MCF 10A (cell line): ENCODE data around the gene CACNA2D4. TPM values are rescaled to one million over a fixed set of nuclear protein-coding genes. Genes with fewer than 3 reads are reported as not detected.
"Not testable (repeated sequence)": the region's sequence is repeated elsewhere in the genome, so short reads cannot be mapped to it uniquely, and the experiment has no call there.

ENCODE experiments used
- BruUV-seq: library from RNA; stranded (reverse); fragments of 400-500 nt; replicated peaks from 2 replicates; lab custom pipeline; 2021; lab: Mats Ljungman, UMichigan
- CTCF ChIA-PET: fragments of 300-600 bp; sonication (Branson Sonifier 250); formaldehyde crosslinking; extraction: SDS; loops from one replicate; lab custom pipeline; 2021; ENCODE audit warnings: antibody characterized with exemption, inconsistent platforms; lab: Yijun Ruan, JAX
- POLR2A ChIA-PET: fragments of 300-600, 350-650 bp; sonication (Branson Sonifier 250); formaldehyde crosslinking; extraction: SDS; loops from one replicate; lab custom pipeline; 2020; ENCODE audit warnings: antibody characterized with exemption, inconsistent platforms; lab: Yijun Ruan, JAX
- DNase-seq: peaks from one replicate; pipeline ENCODE4 v3.0.0-alpha.2; 2018; ENCODE audit not compliant: unreplicated experiment
- H3K27ac Mint-ChIP-seq: one replicate; pipeline ENCODE4 v1.8.0; 2022; ENCODE audit warnings: mild to moderate bottlenecking, low read depth, mixed read lengths; ENCODE audit not compliant: unreplicated experiment
- H3K27me3 Mint-ChIP-seq: one replicate; pipeline ENCODE4 v1.8.0; 2022; ENCODE audit warnings: mixed read lengths; ENCODE audit not compliant: insufficient read depth, unreplicated experiment
- H3K36me3 Mint-ChIP-seq: one replicate; pipeline ENCODE4 v1.8.0; 2022; ENCODE audit warnings: mild to moderate bottlenecking, moderate library complexity, mixed read lengths; ENCODE audit not compliant: insufficient read depth, unreplicated experiment
- H3K4me1 Mint-ChIP-seq: one replicate; pipeline ENCODE4 v1.8.0; 2022; ENCODE audit warnings: mixed read lengths; ENCODE audit not compliant: insufficient read depth, unreplicated experiment
- H3K4me3 Mint-ChIP-seq: one replicate; pipeline ENCODE4 v1.8.0; 2022; ENCODE audit warnings: mild to moderate bottlenecking, moderate library complexity, mixed read lengths; ENCODE audit not compliant: unreplicated experiment
- H3K9me3 Mint-ChIP-seq: one replicate; pipeline ENCODE4 v1.8.0; 2022; ENCODE audit warnings: mixed read lengths; ENCODE audit not compliant: unreplicated experiment
- CTCF ChIP-seq: fragments of 200-600 bp; IDR thresholded peaks from one replicate; pipeline ENCODE4 v1.8.0; 2022; ENCODE audit warnings: antibody characterized with exemption, mild to moderate bottlenecking; ENCODE audit not compliant: unreplicated experiment
- intact Hi-C: fragments of 100-400 bp; cut with micrococcal nuclease; formaldehyde crosslinking; loops from 2 replicates; pipeline ENCODE4 v1.14.1; 2022
- total RNA-seq: library from RNA; stranded (reverse); gene quantifications from 2 replicates; pipeline ENCODE4 v1.2.3, GENCODE V29; 2022

The CACNA2D4 gene
- total RNA-seq, 1 experiment from 2014 or later, result not detected

- no TSS peak for BruUV-seq
- DNase-seq, result no peak
- Mint-ChIP-seq H3K36me3 (no peaks in the 10 kb centered on the region), H3K9me3 (no peaks in the 10 kb centered on the region), H3K27me3 (peaks cover 74% of the 10 kb centered on the region), H3K4me1 (no peaks in the 10 kb centered on the region), H3K4me3 (no peak overlapping the region), H3K27ac (no peak overlapping the region)
- ChIA-PET POLR2A (no interaction called here), CTCF (no interaction called here)
- no peak for TF ChIP-seq CTCF
- intact Hi-C loops, result no loop called here
These were observed 98.9 kb downstream of the CACNA2D4 start for GRCh38 chr12:1819571-1819970.

- BruUV-seq, result no TSS peak
- H3K36me3 Mint-ChIP-seq, result no peaks in the 10 kb centered on the region
- ChIA-PET CTCF (no interaction called here), POLR2A (no interaction called here)
- H3K27ac Mint-ChIP-seq, result no peak overlapping the region
- no peaks in the 10 kb centered on the region for H3K4me1 Mint-ChIP-seq
- H3K4me3 Mint-ChIP-seq, result no peak overlapping the region
- H3K9me3 Mint-ChIP-seq, result no peaks in the 10 kb centered on the region
- peaks cover 74% of the 10 kb centered on the region for H3K27me3 Mint-ChIP-seq
- no peak for TF ChIP-seq CTCF
- DNase-seq, result no peak
- intact Hi-C loops, result no loop called here
These were observed 99.4 kb downstream of the CACNA2D4 start for GRCh38 chr12:1819050-1819449.

DNA sequence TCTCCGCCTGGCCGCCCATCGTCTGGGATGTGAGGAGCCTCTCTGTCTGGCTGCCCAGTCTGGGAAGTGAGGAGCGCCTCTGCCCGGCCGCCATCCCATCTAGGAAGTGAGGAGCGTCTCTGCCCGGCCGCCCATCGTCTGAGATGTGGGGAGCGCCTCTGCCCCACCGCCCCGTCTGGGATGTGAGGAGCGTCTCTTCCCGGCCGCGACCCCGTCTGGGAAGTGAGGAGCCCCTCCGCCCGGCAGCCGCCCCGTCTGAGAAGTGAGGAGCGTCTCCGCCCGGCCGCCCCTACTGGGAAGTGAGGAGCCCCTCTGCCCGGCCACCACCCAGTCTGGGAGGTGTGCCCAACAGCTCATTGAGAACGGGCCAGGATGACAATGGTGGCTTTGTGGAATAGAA lies 100.5 kb downstream of the CACNA2D4 start:
- POLR2A ChIA-PET, H3K9me3 Mint-ChIP-seq, BruUV-seq, H3K27ac Mint-ChIP-seq, DNase-seq, H3K36me3 Mint-ChIP-seq, CTCF ChIA-PET, H3K4me1 Mint-ChIP-seq, H3K4me3 Mint-ChIP-seq, intact Hi-C loops: not testable (repeated sequence)
- peaks cover 67% of the 10 kb centered on the region for H3K27me3 Mint-ChIP-seq

DNA sequence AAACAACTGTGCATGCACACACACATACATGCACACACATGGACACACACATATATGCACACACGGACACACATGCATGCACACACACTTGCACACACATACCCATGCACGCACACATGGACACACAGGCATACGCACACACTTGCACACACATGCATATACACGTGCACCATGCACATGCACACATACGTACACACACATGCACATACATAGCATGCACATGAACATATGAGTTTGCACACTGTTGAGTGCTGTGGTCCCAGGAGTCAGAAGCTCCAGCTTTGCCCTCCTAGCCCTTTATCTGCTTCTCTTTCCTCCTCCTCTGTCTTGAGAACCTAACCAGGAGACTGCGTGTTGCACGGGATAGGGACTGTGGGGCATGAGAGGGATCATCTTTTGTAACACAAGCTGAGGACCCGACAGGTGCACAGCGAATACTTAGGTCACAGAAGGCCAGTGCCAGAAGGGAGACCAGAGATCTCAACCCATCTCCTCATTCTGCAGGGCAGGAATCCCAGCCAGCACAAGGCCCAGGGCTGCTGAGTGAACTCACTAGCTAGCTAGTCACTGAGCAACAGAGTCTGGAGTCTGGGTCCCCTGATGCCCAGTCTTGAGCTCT lies 101.6 kb downstream of the CACNA2D4 start:
- Mint-ChIP-seq H3K27ac (no peak overlapping the region), H3K4me3 (no peak overlapping the region), H3K4me1 (peaks cover 5% of the 10 kb centered on the region), H3K9me3 (no peaks in the 10 kb centered on the region), H3K27me3 (peaks cover 56% of the 10 kb centered on the region), H3K36me3 (no peaks in the 10 kb centered on the region)
- POLR2A ChIA-PET, result no interaction called here
- no peak for DNase-seq
- BruUV-seq, result no TSS peak
- CTCF ChIA-PET, result no interaction called here
- no peak for TF ChIP-seq CTCF
- intact Hi-C loops, result no loop called here
